HS-5 (cell line): ENCODE data around the gene FBF1.
"Not testable (repeated sequence)": the region's sequence is repeated elsewhere in the genome, so short reads cannot be mapped to it uniquely, and the experiment has no call there.

Experiments used
- DNase-seq: peaks from one replicate; pipeline ENCODE4 v3.0.0-alpha.2; 2012; ENCODE audit warnings: low read depth

The FBF1 gene

GRCh38 chr17:75940727-75941441 lies at the start of gene FBF1:
TSS of gene FBF1 (minus strand) at chr17:75941042. CDS start at chr17:75938149, 2,893 bp downstream.
- peak; percentile 74 for DNase-seq

- DNase-seq = no peak
Measured at GRCh38 chr17:75987041-75987440, 46.2 kb upstream of the FBF1 start.

- DNase-seq = no peak
Measured at GRCh38 chr17:75985986-75986385, 45.1 kb upstream of the FBF1 start.

GRCh38 chr17:75983501-75984181 lies 42.8 kb upstream of the FBF1 start:
- DNase-seq = no peak

GRCh38 chr17:75981019-75981615 lies 40.3 kb upstream of the FBF1 start:
- no peak for DNase-seq

- no peak for DNase-seq
Measured at GRCh38 chr17:75980188-75981018, 39.6 kb upstream of the FBF1 start.

GRCh38 chr17:75979705-75980187 lies 38.9 kb upstream of the FBF1 start:
- no peak for DNase-seq

GRCh38 chr17:75978938-75979704 lies 38.3 kb upstream of the FBF1 start, which contains the start of the genes ACOX1 and TEN1:
TSS of gene ACOX1 (minus strand) at chr17:75979166. CDS start at chr17:75979073, 93 bp downstream.
TSS of gene TEN1 (plus strand) at chr17:75979240. CDS start at chr17:75986193, 6,953 bp downstream.
- peak; percentile 87 for DNase-seq

- DNase-seq = no peak
Measured at GRCh38 chr17:75976175-75976848, 35.5 kb upstream of the FBF1 start.

- DNase-seq = no peak
Measured at GRCh38 chr17:75975757-75976174, 34.9 kb upstream of the FBF1 start.

GRCh38 chr17:75975187-75975586 lies 34.3 kb upstream of the FBF1 start:
- DNase-seq = not testable (repeated sequence)

- no peak for DNase-seq
Measured at GRCh38 chr17:75970626-75971025, 29.8 kb upstream of the FBF1 start.

- peak; percentile 23 for DNase-seq
Measured at GRCh38 chr17:75970011-75970523, 29.2 kb upstream of the FBF1 start.

- not testable (repeated sequence) for DNase-seq
Measured at GRCh38 chr17:75969044-75969443, 28.2 kb upstream of the FBF1 start.

GRCh38 chr17:75965468-75965867 lies 24.6 kb upstream of the FBF1 start:
- DNase-seq = no peak

- no peak for DNase-seq
Measured at GRCh38 chr17:75959839-75960511, 19.1 kb upstream of the FBF1 start.

- DNase-seq = no peak
Measured at GRCh38 chr17:75959051-75959838, 18.4 kb upstream of the FBF1 start.

GRCh38 chr17:75950855-75951554 lies 10.2 kb upstream of the FBF1 start:
- no peak for DNase-seq
